ENCODE results near the gene BORCS6.

BORCS6 gene

GRCh38 chr17:8141045-8141444, 48.9 kb downstream of the BORCS6 start:
- no peak for TF ChIP-seq CTCF (IDR thresholded peaks at IDR 0.05; ENCODE audit: extremely low read depth, missing control alignments)
- no peak for DNase-seq (ENCODE audit: low spot score)

- no peak for DNase-seq (ENCODE audit: low spot score)
- no peak for TF ChIP-seq CTCF (IDR thresholded peaks at IDR 0.05; ENCODE audit: extremely low read depth, missing control alignments)
Measured at GRCh38 chr17:8140065-8141029, 49.6 kb downstream of the BORCS6 start.

GRCh38 chr17:8138672-8139371, 51.2 kb downstream of the BORCS6 start:
- peak; percentile 81 for TF ChIP-seq CTCF (IDR thresholded peaks at IDR 0.05; ENCODE audit: extremely low read depth, missing control alignments)
- DNase-seq (ENCODE audit: low spot score): peak; percentile 91

DNA sequence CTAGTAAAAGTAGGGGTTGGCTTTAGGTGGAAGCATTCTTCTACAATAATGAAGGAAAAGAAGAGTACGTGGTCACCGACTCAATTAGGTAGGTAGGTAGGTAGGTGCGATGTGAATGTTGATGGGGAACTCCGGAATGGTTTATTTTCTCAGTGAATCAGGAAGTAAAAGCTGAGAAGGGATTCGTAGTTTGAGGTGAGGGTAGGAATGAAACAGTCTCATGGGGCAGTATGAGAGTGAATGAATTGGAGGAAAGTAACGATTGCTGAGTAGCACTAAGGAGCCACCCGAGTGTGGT, 51.7 kb downstream of the BORCS6 start:
- TF ChIP-seq CTCF (IDR thresholded peaks at IDR 0.05; ENCODE audit: extremely low read depth, missing control alignments): no peak
- DNase-seq (ENCODE audit: low spot score): no peak
